Lower leg skin (tissue), 4 donors: ENCODE results near the gene PRDM16. TPM values are rescaled to one million over a fixed set of nuclear protein-coding genes. Genes with fewer than 3 reads are reported as not detected.

Experiments
- DNase-seq, 2 donors: peaks; one replicate each; pipeline ENCODE4 v3.0.0-alpha.2; 2019; ENCODE audit warnings: low spot score in 2 of 2
- H3K4me3 ChIP-seq: fragments of 200-600 bp; sonication (generic); 2 replicates; pipeline ENCODE4 v1.5.1; 2017; ENCODE audit warnings: mild to moderate bottlenecking, low read depth; ENCODE audit not compliant: poor library complexity, severe bottlenecking
- POLR2A ChIP-seq, 2 donors: fragments of 450-650 bp; IDR thresholded peaks; one replicate each; pipeline ENCODE4 v1.6.1; 2016 to 2017; ENCODE audit warnings: antibody characterized with exemption in 2 of 2, mild to moderate bottlenecking in 1 of 2, moderate library complexity in 1 of 2
- WGBS, 2 donors: methylation state at CpG; one replicate each; pipeline ENCODE4 v1.1.5; 2018; 5-methylcytosine and 5-hydroxymethylcytosine counted together
- intact Hi-C: fragments of 100-400 bp; cut with DNase I; formaldehyde crosslinking; loops from one replicate; pipeline ENCODE4 v1.15.0; 2023; ENCODE audit warnings: low total_unique reads
- total RNA-seq, 4 donors: library from RNA; depleted of rRNA; stranded (reverse); fragments of >200 nt; gene quantifications; one replicate each; pipeline ENCODE4 v1.1.0, GENCODE V29; 2016
- TF ChIP-seq, protein P1 (sequence below), 3 donors: fragments of 450-650 bp; IDR thresholded peaks; one replicate each; pipeline ENCODE4 v1.5.1; 2016; ENCODE audit warnings: antibody characterized with exemption in 3 of 3, mild to moderate bottlenecking in 3 of 3, moderate library complexity in 2 of 3

Gene PRDM16
- total RNA-seq, 4 donors from 2014 or later = 0.08 to 0.91 (median 0.56) TPM; not detected in 1

DNA sequence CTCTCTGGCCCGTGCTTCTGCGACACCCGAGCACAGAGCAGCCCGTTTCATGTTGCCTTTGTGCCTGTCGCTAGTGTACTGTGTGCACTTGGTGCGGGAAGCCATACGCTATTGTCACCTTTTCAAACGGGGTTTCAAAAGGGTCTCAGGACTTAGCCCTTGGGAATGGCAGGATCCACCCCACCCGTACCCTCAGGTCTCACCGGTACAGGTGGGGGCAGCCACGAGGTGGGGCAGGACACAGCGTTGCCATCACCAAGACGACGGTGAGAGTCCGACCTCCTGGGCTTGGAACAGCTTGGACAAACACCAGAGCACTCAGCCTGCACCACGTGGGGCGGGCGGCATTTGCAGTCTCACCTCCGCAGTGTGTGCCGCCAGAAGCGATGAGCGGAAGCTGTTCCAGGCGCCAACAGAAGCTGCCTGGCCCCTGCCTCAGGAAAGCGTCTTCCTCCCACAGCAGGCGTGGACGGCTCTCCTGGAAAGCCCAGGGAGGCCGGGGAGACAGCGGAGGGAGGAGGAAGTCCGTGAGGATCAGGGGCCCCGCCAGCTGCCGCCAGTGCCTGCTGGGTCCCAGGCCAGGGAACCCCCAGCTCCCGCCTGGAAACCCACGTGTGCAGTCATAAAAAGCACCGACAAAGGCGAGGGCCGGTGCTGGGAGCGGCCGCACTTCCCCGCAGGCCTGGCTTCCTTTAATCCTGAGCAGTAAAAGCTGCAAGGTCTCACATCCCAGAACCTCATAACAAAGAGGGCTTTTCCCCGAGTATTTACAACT is 254.2 kb downstream of the PRDM16 start:
- H3K4me3 ChIP-seq = no peak overlapping the region
- TF ChIP-seq, protein P1, sequence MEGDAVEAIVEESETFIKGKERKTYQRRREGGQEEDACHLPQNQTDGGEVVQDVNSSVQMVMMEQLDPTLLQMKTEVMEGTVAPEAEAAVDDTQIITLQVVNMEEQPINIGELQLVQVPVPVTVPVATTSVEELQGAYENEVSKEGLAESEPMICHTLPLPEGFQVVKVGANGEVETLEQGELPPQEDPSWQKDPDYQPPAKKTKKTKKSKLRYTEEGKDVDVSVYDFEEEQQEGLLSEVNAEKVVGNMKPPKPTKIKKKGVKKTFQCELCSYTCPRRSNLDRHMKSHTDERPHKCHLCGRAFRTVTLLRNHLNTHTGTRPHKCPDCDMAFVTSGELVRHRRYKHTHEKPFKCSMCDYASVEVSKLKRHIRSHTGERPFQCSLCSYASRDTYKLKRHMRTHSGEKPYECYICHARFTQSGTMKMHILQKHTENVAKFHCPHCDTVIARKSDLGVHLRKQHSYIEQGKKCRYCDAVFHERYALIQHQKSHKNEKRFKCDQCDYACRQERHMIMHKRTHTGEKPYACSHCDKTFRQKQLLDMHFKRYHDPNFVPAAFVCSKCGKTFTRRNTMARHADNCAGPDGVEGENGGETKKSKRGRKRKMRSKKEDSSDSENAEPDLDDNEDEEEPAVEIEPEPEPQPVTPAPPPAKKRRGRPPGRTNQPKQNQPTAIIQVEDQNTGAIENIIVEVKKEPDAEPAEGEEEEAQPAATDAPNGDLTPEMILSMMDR (IDR thresholded peaks at IDR 0.05) = no peak
- TF ChIP-seq POLR2A (IDR thresholded peaks at IDR 0.05) = no peak
- intact Hi-C loops = no loop called here
- WGBS, 2 donors = 33 to 37% methylated on average over 37 to 38 of the region's 40 CpGs
- DNase-seq = no peak

- no peak for DNase-seq
- WGBS, 2 donors = 67 to 73% methylated on average over 26 of the region's 26 CpGs
- TF ChIP-seq, protein P1 (IDR thresholded peaks at IDR 0.05) = no peak
- no peak for TF ChIP-seq POLR2A (IDR thresholded peaks at IDR 0.05)
- intact Hi-C loops = no loop called here
- no peak overlapping the region for H3K4me3 ChIP-seq
Observed at GRCh38 chr1:3323796-3324703, 255.0 kb downstream of the PRDM16 start.

DNA sequence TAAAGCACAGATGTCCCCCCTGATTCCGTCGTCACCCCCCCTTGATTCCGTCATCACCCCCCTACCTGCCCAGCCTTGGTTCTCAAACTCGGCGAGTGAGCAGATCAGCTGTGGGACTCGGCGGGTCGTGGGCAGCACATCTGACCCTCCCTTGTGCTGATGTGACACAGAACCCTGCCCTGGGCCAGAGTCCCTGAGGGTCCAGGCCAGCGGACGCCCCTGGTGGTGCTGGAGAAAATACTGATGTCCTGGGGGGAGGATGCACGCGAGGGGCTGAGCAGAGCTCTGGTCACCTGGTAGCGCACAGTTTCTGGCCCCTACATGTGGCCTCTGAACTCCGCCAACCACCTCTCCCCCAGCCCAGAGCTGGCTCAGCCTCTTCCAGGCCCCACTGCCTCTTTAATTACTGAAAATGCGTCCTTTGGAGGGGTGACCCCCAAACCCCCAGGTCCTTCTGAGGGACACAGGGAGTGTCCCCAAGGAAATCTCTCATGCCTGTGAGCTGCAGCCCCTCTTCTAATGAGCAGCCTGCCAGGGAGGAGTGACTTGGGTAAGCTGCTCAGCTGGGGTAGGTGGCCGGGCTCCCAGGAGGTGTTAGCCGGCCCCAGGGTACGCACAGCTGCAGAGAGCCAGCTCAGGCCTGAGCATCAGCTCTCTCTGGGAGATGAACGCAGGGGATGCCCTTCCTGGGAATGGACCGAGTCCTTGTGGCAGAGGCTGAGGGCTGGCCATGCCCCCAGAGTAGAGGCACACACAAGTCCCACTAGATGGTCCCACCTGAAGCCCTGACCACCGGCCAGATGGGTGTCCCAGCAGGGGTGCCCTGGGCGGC is 255.9 kb downstream of the PRDM16 start:
- 89 to 91% methylated on average over 17 to 19 of the region's 22 CpGs for WGBS, 2 donors
- no peak overlapping the region for H3K4me3 ChIP-seq
- intact Hi-C loops = no loop called here
- no peak for TF ChIP-seq POLR2A (IDR thresholded peaks at IDR 0.05)
- TF ChIP-seq, protein P1 (IDR thresholded peaks at IDR 0.05) = no peak
- DNase-seq = no peak

GRCh38 chr1:3326516-3327388 is 257.7 kb downstream of the PRDM16 start:
- no peak for TF ChIP-seq POLR2A (IDR thresholded peaks at IDR 0.05)
- TF ChIP-seq, protein P1 (IDR thresholded peaks at IDR 0.05) = no peak
- 79 to 80% methylated on average over 16 to 19 of the region's 21 CpGs for WGBS, 2 donors
- no peak for DNase-seq

GRCh38 chr1:3327389-3327702 is 258.3 kb downstream of the PRDM16 start:
- WGBS, 2 donors = 69 to 71% methylated on average over 14 to 15 of the region's 15 CpGs
- intact Hi-C loops = no loop called here
- TF ChIP-seq, protein P1 (IDR thresholded peaks at IDR 0.05) = no peak
- TF ChIP-seq POLR2A (IDR thresholded peaks at IDR 0.05) = no peak

More at GRCh38 chr1:3326516-3327388, 257.7 kb downstream of the PRDM16 start:
- no peak overlapping the region for H3K4me3 ChIP-seq
- intact Hi-C loops = no loop called here

More at GRCh38 chr1:3327389-3327702, 258.3 kb downstream of the PRDM16 start:
- no peak for DNase-seq
- no peak overlapping the region for H3K4me3 ChIP-seq
